Rectal smooth muscle tissue (tissue), 1 donor: ENCODE data around the gene PEX11A.

Source experiments
- H3K27ac ChIP-seq: one replicate; pipeline ENCODE4 v1.7.0; 2013; ENCODE audit warnings: low read depth, low read length, inconsistent platforms
- H3K27me3 ChIP-seq: one replicate; pipeline ENCODE4 v1.7.0; 2013; ENCODE audit warnings: low read length; ENCODE audit not compliant: control insufficient read depth, insufficient read depth
- H3K36me3 ChIP-seq: one replicate; pipeline ENCODE4 v1.7.0; 2013; ENCODE audit warnings: low read length; ENCODE audit not compliant: control insufficient read depth, insufficient read depth
- H3K4me1 ChIP-seq: one replicate; pipeline ENCODE4 v1.7.0; 2013; ENCODE audit warnings: low read length; ENCODE audit not compliant: control insufficient read depth, insufficient read depth
- H3K4me3 ChIP-seq: one replicate; pipeline ENCODE4 v1.7.0; 2013; ENCODE audit warnings: low read length
- H3K9ac ChIP-seq: one replicate; pipeline ENCODE4 v1.7.0; 2013; ENCODE audit warnings: low read length

PEX11A gene

GRCh38 chr15:89631902-89632264 lies 58.7 kb downstream of the PEX11A start:
- H3K27me3 ChIP-seq: no peaks in the 10 kb centered on the region
- no peaks in the 10 kb centered on the region for H3K4me1 ChIP-seq
- no peak overlapping the region for H3K9ac ChIP-seq
- no peak overlapping the region for H3K27ac ChIP-seq
- peaks cover 2% of the 10 kb centered on the region for H3K36me3 ChIP-seq
- no peak overlapping the region for H3K4me3 ChIP-seq
